ENCODE measurements around the gene NCKAP1. TPM values are rescaled to one million over a fixed set of nuclear protein-coding genes. Genes with fewer than 3 reads are reported as not detected.
A peak's percentile ranks its signal among the peaks of the same experiment; 100 is the strongest.

Gene NCKAP1
- polyA plus RNA-seq, 1 of the 3 experiments (the other 2 are of a cell fraction), result 64.0 TPM

GRCh38 chr2:183059561-183059960 lies 21.3 kb upstream of the NCKAP1 start:
- H3K9me3 ChIP-seq, result no peaks in the 10 kb centered on the region
- WGBS (ENCODE audit: low lambda C conversion rate), result 9% methylated on average over 1 of the region's 1 CpG
- 0 out of 2 replicates have a peak overlapping the region, but pooled peaks have one; percentile 13 for H3K4me2 ChIP-seq
- no peak for DNase-seq
- H3K36me3 ChIP-seq (replicated peaks in 1 of 2; ENCODE audit: control insufficient read depth in 1 of 2, insufficient read depth in 2 of 2, low read length in 1 of 2), result no peaks in the 10 kb centered on the region
- H3K4me3 ChIP-seq (ENCODE audit: low read depth in 2 of 2, low read length in 1 of 2), result no peak overlapping the region
- no peaks in the 10 kb centered on the region for H3K27me3 ChIP-seq (ENCODE audit: insufficient read depth)
- peak overlapping the region; percentile 20 to 73; a peak in 3 of 4 replicates for H3K27ac ChIP-seq (ENCODE audit: low read depth in 2 of 2, low read length in 1 of 2)
- H3F3A ChIP-seq (replicated peaks; ENCODE audit: insufficient read depth), result peaks cover 17% of the 10 kb centered on the region
- ChIA-PET CTCF (interaction anchor here (1.5 kb wide), 1 partner anchor 12 kb away, joined by 3 read pairs; no protein-coding TSS in a partner anchor), POLR2A (no interaction called here)
- no peaks in the 10 kb centered on the region for H4K20me1 ChIP-seq (ENCODE audit: insufficient read depth)
- H2AFZ ChIP-seq (ENCODE audit: low read depth), result peak overlapping the region; percentile 61; the same call in 1 of the 2 replicates
- H3K9me2 ChIP-seq, result no peaks in the 10 kb centered on the region
- H3K79me2 ChIP-seq (ENCODE audit: insufficient read depth), result no peaks in the 10 kb centered on the region
- TF ChIP-seq SMC3 (IDR thresholded peaks at IDR 0.05; ENCODE audit: low read depth, low read length), result no peak
- TF ChIP-seq YY1 (IDR thresholded peaks at IDR 0.05; ENCODE audit: low read depth), result no peak
- TF ChIP-seq FOSL2 (IDR thresholded peaks at IDR 0.05; ENCODE audit: borderline replicate concordance, low read depth), result peak; percentile 64; the same call in 1 of the 2 replicates
- TF ChIP-seq GABPA (IDR thresholded peaks at IDR 0.05; ENCODE audit: low read depth), result no peak
- TF ChIP-seq EZH2phosphoT487 (IDR thresholded peaks at IDR 0.05; ENCODE audit: borderline replicate concordance, low read depth), result no peak
- peak; percentile 32; the same call in 1 of the 2 replicates for TF ChIP-seq MAX (IDR thresholded peaks at IDR 0.05; ENCODE audit: low read depth)
- TF ChIP-seq EP300 (IDR thresholded peaks at IDR 0.05; ENCODE audit: borderline replicate concordance in 1 of 2, low read depth in 1 of 2, low read length in 1 of 2), result peak in 1 of 2 experiments; percentile 13; a peak in 1 of 4 replicates
- TF ChIP-seq MXI1 (IDR thresholded peaks at IDR 0.05; ENCODE audit: low read depth, low read length), result no peak
- TF ChIP-seq JUND (IDR thresholded peaks at IDR 0.05), result peak; percentile 56; the same call in 1 of the 2 replicates
- TF ChIP-seq SIN3A (IDR thresholded peaks at IDR 0.05; ENCODE audit: borderline replicate concordance, low read depth, low read length), result no peak
- TF ChIP-seq, protein P1, sequence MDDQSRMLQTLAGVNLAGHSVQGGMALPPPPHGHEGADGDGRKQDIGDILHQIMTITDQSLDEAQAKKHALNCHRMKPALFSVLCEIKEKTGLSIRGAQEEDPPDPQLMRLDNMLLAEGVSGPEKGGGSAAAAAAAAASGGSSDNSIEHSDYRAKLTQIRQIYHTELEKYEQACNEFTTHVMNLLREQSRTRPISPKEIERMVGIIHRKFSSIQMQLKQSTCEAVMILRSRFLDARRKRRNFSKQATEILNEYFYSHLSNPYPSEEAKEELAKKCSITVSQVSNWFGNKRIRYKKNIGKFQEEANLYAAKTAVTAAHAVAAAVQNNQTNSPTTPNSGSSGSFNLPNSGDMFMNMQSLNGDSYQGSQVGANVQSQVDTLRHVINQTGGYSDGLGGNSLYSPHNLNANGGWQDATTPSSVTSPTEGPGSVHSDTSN (IDR thresholded peaks at IDR 0.05), result peak; percentile 36
- TF ChIP-seq, protein P2, sequence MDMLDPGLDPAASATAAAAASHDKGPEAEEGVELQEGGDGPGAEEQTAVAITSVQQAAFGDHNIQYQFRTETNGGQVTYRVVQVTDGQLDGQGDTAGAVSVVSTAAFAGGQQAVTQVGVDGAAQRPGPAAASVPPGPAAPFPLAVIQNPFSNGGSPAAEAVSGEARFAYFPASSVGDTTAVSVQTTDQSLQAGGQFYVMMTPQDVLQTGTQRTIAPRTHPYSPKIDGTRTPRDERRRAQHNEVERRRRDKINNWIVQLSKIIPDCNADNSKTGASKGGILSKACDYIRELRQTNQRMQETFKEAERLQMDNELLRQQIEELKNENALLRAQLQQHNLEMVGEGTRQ (IDR thresholded peaks at IDR 0.05; ENCODE audit: borderline replicate concordance, low read depth, low read length), result no peak
- no peak for TF ChIP-seq USF1 (IDR thresholded peaks at IDR 0.05; ENCODE audit: borderline replicate concordance, low read depth)
- TF ChIP-seq NFIC (IDR thresholded peaks at IDR 0.05; ENCODE audit: borderline replicate concordance), result peak; percentile 18; the same call in 1 of the 2 replicates
- H3K9ac ChIP-seq, result no peak overlapping the region
- H3K4me1 ChIP-seq (ENCODE audit: control insufficient read depth in 1 of 2, insufficient read depth in 2 of 2, low read depth in 1 of 2, low read length in 1 of 2), result peaks cover 0 to 5% of the 10 kb centered on the region in 2 experiments; a peak in 2 of 4 replicates

All from SK-N-SH (cell line).